GM19239 (cell line): Measurements from ENCODE around the gene JTB.

ENCODE experiments used
- DNase-seq: peaks from one replicate; pipeline ENCODE4 v3.0.0; 2011; ENCODE audit warnings: low spot score; ENCODE audit not compliant: insufficient read length
- FAIRE-seq: peaks from 2 replicates; lab custom pipeline; 2011; peaks lifted over from hg19 to GRCh38; lab: Jason Lieb, UNC

The JTB gene

GRCh38 chr1:153958111-153958960 is 19.1 kb downstream of the JTB start, which contains the start of gene CRTC2:
Gene CRTC2, minus strand, starts transcription at chr1:153958612. Its CDS starts 115 bp downstream, at chr1:153958497.
- peak; percentile 91 for DNase-seq
- peak; percentile 98 for FAIRE-seq

DNA sequence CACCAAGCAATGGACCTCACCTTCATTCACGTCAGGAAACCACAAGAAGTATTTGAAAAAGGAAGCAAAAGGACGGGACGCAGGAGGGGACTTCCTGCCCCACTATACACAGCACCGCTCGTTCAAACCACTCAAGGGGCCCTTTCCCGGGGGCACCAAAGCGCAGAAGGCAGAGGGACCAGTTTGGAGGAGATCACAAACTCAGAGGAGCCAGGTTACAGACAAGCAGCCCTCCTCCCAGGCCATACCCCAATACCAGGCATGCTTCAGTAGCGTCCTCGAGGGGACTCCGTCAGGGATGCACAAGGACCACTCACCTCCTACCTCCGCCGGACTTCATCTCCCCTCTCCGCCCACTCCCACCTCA is 19.7 kb downstream of the JTB start:
- DNase-seq, result no peak

GRCh38 chr1:153956997-153957715 is 20.3 kb downstream of the JTB start:
- FAIRE-seq, result no peak
- DNase-seq, result no peak

More for the DNA sequence above, 19.7 kb downstream of the JTB start:
- FAIRE-seq, result no peak

GRCh38 chr1:153954826-153955225 is 22.6 kb downstream of the JTB start:
- FAIRE-seq (no peak), DNase-seq (no peak)

DNA sequence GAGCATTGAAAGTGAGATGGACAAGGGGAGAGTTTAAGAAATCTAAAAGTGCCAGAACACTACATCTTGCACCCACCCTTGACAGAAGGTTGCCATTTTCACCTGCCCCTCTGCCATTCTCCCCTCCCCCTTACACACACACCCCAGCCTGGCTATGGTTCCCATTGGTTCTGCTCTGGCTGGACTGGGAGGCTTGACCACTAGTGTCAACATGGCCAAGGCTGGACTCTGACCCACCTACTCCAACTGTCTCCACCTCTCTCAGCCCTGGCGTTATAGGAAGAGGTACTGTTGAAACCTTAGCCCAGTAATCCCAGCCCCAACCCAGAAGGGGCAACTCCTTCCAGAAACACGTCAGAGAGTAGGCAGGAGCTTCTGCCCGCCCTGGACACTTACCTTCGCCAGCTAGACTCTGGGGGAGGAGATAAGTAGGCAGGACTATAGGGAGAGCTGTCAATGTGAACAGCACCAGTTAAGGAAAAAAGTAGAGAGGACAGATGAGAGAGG is 23.6 kb downstream of the JTB start:
- DNase-seq (no peak), FAIRE-seq (no peak)

DNA sequence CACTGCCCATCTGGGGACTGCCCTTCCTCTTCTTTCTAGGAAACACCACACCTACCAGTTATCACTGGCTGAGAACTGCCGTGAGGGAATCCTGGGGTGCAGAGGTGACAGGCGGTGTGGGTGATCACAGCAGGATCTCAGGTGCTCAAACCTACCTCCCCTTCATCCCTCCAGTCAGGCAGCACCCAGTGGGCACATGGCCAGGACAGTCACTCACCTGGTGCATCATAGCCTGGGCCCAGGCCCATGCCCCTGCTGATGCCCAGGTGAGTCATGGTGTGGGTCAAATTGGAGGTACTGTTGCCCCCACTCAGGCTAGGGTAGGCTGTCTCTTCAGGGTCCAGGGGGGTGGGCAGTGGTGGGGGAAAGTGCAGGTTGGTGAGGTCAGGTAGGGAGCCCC is 25.7 kb downstream of the JTB start:
- FAIRE-seq (no peak), DNase-seq (no peak)

DNA sequence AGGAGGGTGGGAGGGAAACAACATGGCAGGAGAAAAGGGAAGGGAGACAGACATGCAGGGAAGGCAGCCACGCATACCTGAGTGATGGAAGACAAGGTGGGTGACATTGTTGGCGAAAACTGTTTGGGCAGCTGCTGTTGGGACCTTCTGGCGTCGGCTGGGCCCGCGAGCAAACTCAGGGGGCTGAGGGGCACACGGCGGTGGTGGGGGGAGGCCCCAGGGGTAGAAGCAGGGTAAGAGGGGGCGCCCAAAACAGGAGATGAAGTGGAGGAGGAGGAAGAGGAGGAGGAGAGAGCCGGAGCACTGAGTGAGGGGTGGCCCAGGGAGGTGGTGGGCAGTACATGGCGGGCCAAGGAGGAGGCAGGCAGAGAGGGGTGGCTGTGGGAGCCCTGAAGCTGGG is 26.3 kb downstream of the JTB start:
- DNase-seq, result no peak
- no peak for FAIRE-seq

GRCh38 chr1:153946622-153947241 is 30.7 kb downstream of the JTB start, which contains the start of gene DENND4B:
Gene DENND4B, minus strand, starts transcription at chr1:153946718. Its CDS starts 2,344 bp downstream, at chr1:153944374.
- FAIRE-seq (peak; percentile 87), DNase-seq (peak; percentile 97)

GRCh38 chr1:153945795-153946621 is 31.5 kb downstream of the JTB start:
- DNase-seq (peak; percentile 95), FAIRE-seq (peak; percentile 92)

DNA sequence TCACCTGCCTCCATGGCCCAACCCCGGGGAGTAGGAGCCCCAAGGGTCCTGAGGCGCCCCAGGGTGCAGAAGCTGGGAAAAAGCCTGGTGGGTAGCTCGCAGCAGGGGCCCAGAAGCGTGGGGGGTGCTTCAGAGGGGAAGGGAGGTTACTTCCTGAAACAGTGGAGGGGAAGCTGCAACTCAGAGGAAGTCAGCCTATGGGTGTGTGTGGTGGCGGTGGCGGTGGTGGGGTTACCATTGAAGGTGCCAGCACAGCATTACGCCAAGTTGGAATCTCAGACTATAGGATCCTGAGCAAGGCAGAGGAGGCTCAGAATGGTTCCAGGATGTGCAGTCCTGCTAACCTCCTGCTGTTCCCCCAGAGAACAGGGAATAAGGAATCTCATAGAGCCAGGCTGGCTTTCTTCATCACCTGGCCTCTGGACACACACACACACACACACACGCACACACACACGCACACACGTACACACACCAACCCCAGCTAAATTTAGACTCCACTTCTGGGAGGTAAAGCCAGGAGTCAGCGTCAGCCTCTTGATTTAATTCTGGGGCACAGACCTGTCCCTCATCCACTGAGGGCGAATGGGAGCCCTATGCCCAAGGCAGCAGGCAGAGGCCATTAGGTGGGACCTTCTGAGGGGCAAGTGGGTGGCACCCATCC is 32.2 kb downstream of the JTB start:
- FAIRE-seq (no peak), DNase-seq (peak; percentile 92)

DNA sequence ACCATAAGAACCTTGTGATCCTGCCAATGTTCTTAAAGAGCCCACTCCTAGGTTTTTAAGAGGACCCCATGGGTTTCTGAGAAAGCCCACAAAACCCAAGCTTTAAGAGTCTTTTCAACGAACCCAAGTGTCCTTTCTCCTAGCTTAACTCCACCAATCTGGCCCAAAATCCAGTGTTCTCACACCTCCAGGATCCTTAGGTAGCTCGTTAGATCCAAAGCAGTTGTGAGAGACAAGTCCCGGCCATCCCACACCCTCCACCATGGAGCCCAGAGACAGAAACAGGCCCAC is 32.7 kb downstream of the JTB start:
- no peak for DNase-seq
- FAIRE-seq, result no peak

GRCh38 chr1:153944005-153944826 is 33.3 kb downstream of the JTB start:
- FAIRE-seq (no peak), DNase-seq (no peak)

- DNase-seq, result no peak
- no peak for FAIRE-seq
Measured at GRCh38 chr1:153942766-153943549, 34.5 kb downstream of the JTB start.

DNA sequence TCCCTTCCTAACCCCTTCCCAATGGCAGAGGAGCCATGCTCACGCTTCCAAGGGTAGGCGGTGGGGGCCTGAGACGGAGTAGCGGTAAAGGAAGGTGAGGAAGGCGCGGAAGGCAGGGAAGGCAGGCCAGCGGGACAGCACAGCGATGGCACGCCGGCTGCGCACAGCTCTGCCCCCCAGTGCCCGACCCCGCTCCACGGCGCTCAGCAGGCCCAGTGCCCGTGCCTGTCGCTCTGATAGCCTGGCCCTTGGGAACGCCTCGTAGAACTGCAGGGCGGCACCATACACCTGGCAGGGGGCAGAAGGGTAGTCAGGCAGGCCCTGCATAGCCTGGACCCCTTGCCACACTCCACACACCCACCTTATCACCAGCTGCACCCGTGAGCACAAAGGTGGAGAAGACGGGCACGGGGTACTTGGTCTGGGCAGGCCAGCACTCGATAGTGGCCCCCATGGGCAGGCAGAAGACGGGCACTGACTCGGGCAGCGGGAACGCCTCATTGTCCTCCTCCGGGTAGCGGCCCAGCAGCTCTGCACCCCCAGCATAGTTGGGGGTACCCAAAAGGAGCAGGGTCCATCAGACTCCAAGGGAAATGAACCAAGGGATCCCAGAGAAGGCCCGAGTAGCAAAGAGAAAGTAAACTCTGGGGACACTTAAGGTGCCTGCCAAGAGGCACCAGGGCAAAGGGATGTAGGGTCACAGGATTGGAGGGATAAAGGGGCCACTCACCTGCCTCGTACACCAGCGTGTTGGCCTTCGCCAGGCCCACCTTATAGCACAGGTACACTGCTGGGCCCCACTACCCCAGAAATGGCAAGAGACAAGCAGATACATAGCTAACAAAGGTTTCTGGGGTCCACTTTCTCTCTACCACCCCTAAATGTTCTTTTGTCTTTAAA is 35.4 kb downstream of the JTB start:
- DNase-seq (no peak), FAIRE-seq (no peak)

DNA sequence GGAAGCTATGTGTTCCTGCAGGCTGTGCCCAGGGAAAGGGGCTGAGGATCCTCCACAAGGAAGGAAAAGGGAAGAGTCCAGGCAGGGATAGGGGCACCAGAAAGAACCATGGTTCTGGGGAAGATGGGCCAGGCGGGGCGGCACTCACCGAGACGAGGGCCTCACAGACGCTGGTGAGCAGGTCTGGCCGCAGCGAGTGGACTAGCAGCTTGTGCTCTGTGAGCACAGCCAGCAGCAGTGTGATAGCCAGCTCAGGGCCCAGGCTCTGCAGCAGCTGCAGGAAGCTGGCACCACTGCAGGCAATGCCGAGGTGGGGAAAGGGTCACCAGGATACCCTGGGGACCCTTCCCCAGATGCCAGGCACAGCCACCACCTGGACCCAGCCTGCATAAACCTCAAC is 36.7 kb downstream of the JTB start:
- DNase-seq, result no peak
- FAIRE-seq, result no peak

DNA sequence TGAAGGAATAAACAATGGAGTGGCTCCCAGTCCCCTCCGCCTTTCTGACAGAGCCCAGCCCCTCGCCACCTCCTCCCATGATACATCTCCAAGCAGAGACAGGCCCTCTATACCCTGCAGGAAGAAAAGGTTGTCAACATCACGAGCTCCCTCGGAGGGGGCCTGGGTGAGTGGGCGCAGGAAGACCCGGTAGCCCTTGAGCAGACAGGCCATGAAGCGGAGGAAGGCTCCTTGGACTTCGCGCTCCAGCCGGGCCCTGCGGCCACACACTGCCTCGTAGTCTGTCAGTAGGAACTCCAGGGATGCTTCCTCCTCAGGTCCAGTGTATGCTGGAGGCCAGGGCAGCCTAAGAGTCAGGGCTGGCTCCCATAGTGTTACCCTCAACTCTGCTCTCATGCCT is 38.0 kb downstream of the JTB start:
- DNase-seq (no peak), FAIRE-seq (no peak)

GRCh38 chr1:153938996-153939395 is 38.5 kb downstream of the JTB start:
- no peak for DNase-seq
- FAIRE-seq, result no peak
